B cell (primary cell): Measurements from ENCODE around the gene TPBG. TPM values are rescaled to one million over a fixed set of nuclear protein-coding genes. Genes with fewer than 3 reads are reported as not detected.

Experiments used
- ATAC-seq: fragments of 200-7000 bp; cut with Tn5 transposase; one replicate; pipeline ENCODE4 v1.10.0; 2021; ENCODE audit warnings: low read depth, mild to moderate bottlenecking, moderate number of reproducible peaks, moderate library complexity
- CTCF ChIA-PET: fragments of 350-600 bp; sonication (Branson Sonifier 250); formaldehyde crosslinking; loops from one replicate; lab custom pipeline; 2021; ENCODE audit warnings: antibody characterized with exemption, inconsistent platforms; lab: Charles Lee
- POLR2A ChIA-PET: fragments of 350-600 bp; sonication (Branson Sonifier 250); formaldehyde crosslinking; loops from one replicate; lab custom pipeline; 2021; ENCODE audit warnings: antibody characterized with exemption; lab: Charles Lee
- DNase-seq: peaks from one replicate; pipeline ENCODE4 v3.0.0; 2013
- H2AFZ ChIP-seq: 2 replicates; pipeline ENCODE4 v1.6.1; 2012; ENCODE audit warnings: mild to moderate bottlenecking, low read depth, low read length; ENCODE audit not compliant: insufficient read depth, poor library complexity, severe bottlenecking
- H3K27ac ChIP-seq, 2 donors: 1 replicate in 1 of 2; 2 replicates in 1 of 2; pipeline ENCODE4 v1.5.1; 2012 to 2013; ENCODE audit warnings: low read length in 2 of 2, mild to moderate bottlenecking in 2 of 2, moderate library complexity in 1 of 2
- H3K27me3 ChIP-seq, 4 experiments: fragments of 200-600 bp in 1 of 4; sonication (generic) in 1 of 4; replicated peaks in 1 of 4; 1 replicate in 2 of 4; 2 replicates in 2 of 4; pipeline versions ENCODE4 v1.6.1 to v1.7.0; 2013 to 2016; ENCODE audit warnings: low read length in 3 of 4, mild to moderate bottlenecking in 2 of 4, mixed read lengths in 1 of 4, moderate library complexity in 1 of 4; ENCODE audit not compliant: insufficient read depth in 4 of 4, control insufficient read depth in 3 of 4; ENCODE audit errors: control extremely low read depth in 1 of 4
- H3K36me3 ChIP-seq, 2 experiments: replicated peaks in 1 of 2; 1 replicate in 1 of 2; 2 replicates in 1 of 2; pipeline versions ENCODE4 v1.6.1 to v1.7.1; 2013; ENCODE audit warnings: low read length in 1 of 2; ENCODE audit not compliant: insufficient read depth in 2 of 2, control insufficient read depth in 1 of 2; ENCODE audit errors: control extremely low read depth in 1 of 2, extremely low read depth in 1 of 2
- H3K4me1 ChIP-seq, 2 donors: fragments of 200-600 bp in 1 of 2; sonication (generic) in 1 of 2; 1 replicate in 1 of 2; 2 replicates in 1 of 2; pipeline versions ENCODE4 v1.5.1 to v1.6.1; 2013 to 2017; ENCODE audit warnings: low read length in 2 of 2; ENCODE audit not compliant: control insufficient read depth in 2 of 2, insufficient read depth in 2 of 2
- H3K4me2 ChIP-seq: replicated peaks from 2 replicates; pipeline ENCODE3; 2012; ENCODE audit warnings: mild to moderate bottlenecking, low read depth, low read length; ENCODE audit not compliant: poor library complexity, severe bottlenecking
- H3K4me3 ChIP-seq, 5 experiments: fragments of 200-600 bp in 1 of 5; sonication (generic) in 1 of 5; 1 replicate in 3 of 5; 2 replicates in 2 of 5; pipeline versions ENCODE4 v1.5.1 to v1.7.0; 2011 to 2016; ENCODE audit warnings: low read length in 4 of 5, mild to moderate bottlenecking in 4 of 5, low read depth in 2 of 5, control low read depth in 1 of 5, moderate library complexity in 1 of 5; ENCODE audit not compliant: insufficient read depth in 1 of 5; ENCODE audit errors: control extremely low read depth in 1 of 5, extremely low read depth in 1 of 5
- H3K79me2 ChIP-seq: fragments of 200-600 bp; sonication (generic); one replicate; pipeline ENCODE4 v1.6.0; 2016; ENCODE audit warnings: low read length; ENCODE audit not compliant: control insufficient read depth, insufficient read depth
- H3K9ac ChIP-seq: fragments of 200-600 bp; sonication (generic); 2 replicates; pipeline ENCODE4 v1.6.1; 2017; ENCODE audit warnings: mild to moderate bottlenecking, low read length, moderate library complexity
- H3K9me3 ChIP-seq, 3 donors: one replicate each; pipeline versions ENCODE4 v1.6.1 to v1.7.1; 2013; ENCODE audit warnings: low read length in 2 of 3; ENCODE audit not compliant: control insufficient read depth in 2 of 3, insufficient read depth in 1 of 3; ENCODE audit errors: control extremely low read depth in 1 of 3
- H4K20me1 ChIP-seq: 2 replicates; pipeline ENCODE4 v1.6.0; 2012; ENCODE audit warnings: mild to moderate bottlenecking, low read length; ENCODE audit not compliant: insufficient read depth, control insufficient read depth, poor library complexity, severe bottlenecking
- H3K27ac Mint-ChIP-seq: one replicate; pipeline ENCODE4 v1.8.0; 2021; ENCODE audit warnings: mixed read lengths
- H3K27me3 Mint-ChIP-seq: one replicate; pipeline ENCODE4 v1.8.0; 2021; ENCODE audit warnings: mixed read lengths
- H3K4me1 Mint-ChIP-seq: one replicate; pipeline ENCODE4 v1.8.0; 2021; ENCODE audit warnings: mixed read lengths
- H3K4me3 Mint-ChIP-seq: one replicate; pipeline ENCODE4 v1.8.0; 2021; ENCODE audit warnings: mixed read lengths
- H3K9me3 Mint-ChIP-seq: one replicate; pipeline ENCODE4 v1.8.0; 2022; ENCODE audit warnings: mixed read lengths; ENCODE audit not compliant: insufficient read depth
- CTCF ChIP-seq: fragments of 200-600 bp; IDR thresholded peaks from one replicate; pipeline ENCODE4 v1.8.0; 2022; ENCODE audit warnings: antibody characterized with exemption, mild to moderate bottlenecking
- EZH2 ChIP-seq: IDR thresholded peaks from 2 replicates; pipeline ENCODE4 v1.6.1; 2012; ENCODE audit warnings: borderline replicate concordance, low read depth, mild to moderate bottlenecking, moderate library complexity, low read length; ENCODE audit not compliant: insufficient read depth, poor library complexity, severe bottlenecking
- WGBS: methylation state at CpG from one replicate; pipeline ENCODE4 v1.1.5; 2013; ENCODE audit warnings: missing lambda C conversion rate; ENCODE audit not compliant: insufficient coverage; 5-methylcytosine and 5-hydroxymethylcytosine counted together
- intact Hi-C: fragments of 100-400 bp; cut with micrococcal nuclease; formaldehyde crosslinking; loops from one replicate; pipeline ENCODE4 v1.10.0; 2022
- polyA plus RNA-seq: library from polyadenylated mRNA; depleted of rRNA; stranded (reverse); fragments of >200 nt; gene quantifications from 2 replicates; pipeline ENCODE4 v1.2.3, GENCODE V29; 2012
- total RNA-seq, 2 donors: library from RNA; stranded (reverse); fragments of 120-200 nt in 1 of 2; gene quantifications; 1 replicate in 1 of 2; 2 replicates in 1 of 2; pipeline versions ENCODE4 v1.2.3 to v1.2.4, GENCODE V29; 2013 to 2022

Gene TPBG
- total and polyA plus RNA-seq, 2 donors (not counting 1 experiment from before 2014, with no cell fraction given), result 0.03 TPM; not detected in 1

- H3K4me2 ChIP-seq, result no peak overlapping the region
- ChIA-PET POLR2A (no interaction called here), CTCF (no interaction called here)
- no peaks in the 10 kb centered on the region for H3K27me3 ChIP-seq
- TF ChIP-seq CTCF (no peak), EZH2 (no peak)
- Mint-ChIP-seq H3K4me3 (no peak overlapping the region), H3K4me1 (no peaks in the 10 kb centered on the region), H3K27me3 (peaks cover 13% of the 10 kb centered on the region), H3K9me3 (no peaks in the 10 kb centered on the region), H3K27ac (no peak overlapping the region)
- H3K27ac ChIP-seq, result no peak overlapping the region
- no peak overlapping the region for H2AFZ ChIP-seq
- no peaks in the 10 kb centered on the region for H3K79me2 ChIP-seq
- ATAC-seq (no peak), DNase-seq (no peak)
- no peak overlapping the region for H3K4me3 ChIP-seq
- 79% methylated on average over 3 of the region's 4 CpGs for WGBS
- no peaks in the 10 kb centered on the region for H3K9me3 ChIP-seq
- intact Hi-C loops, result no loop called here
- no peaks in the 10 kb centered on the region for H3K4me1 ChIP-seq
- no peaks in the 10 kb centered on the region for H4K20me1 ChIP-seq
- H3K9ac ChIP-seq, result no peak overlapping the region
- no peaks in the 10 kb centered on the region for H3K36me3 ChIP-seq
Measured at GRCh38 chr6:82329766-82330165, 33.9 kb upstream of the TPBG start.

GRCh38 chr6:82330171-82330804 is 33.3 kb upstream of the TPBG start:
- no peak overlapping the region for H3K4me3 ChIP-seq
- intact Hi-C loops, result no loop called here
- WGBS, result no CpG with 5 or more reads among the region's 2 CpGs
- ChIA-PET POLR2A (no interaction called here), CTCF (no interaction called here)
- H3K27me3 ChIP-seq, result no peaks in the 10 kb centered on the region
- no peak overlapping the region for H3K27ac ChIP-seq
- H3K4me1 ChIP-seq, result no peaks in the 10 kb centered on the region
- no peak overlapping the region for H3K27ac Mint-ChIP-seq
- H3K4me3 Mint-ChIP-seq, result no peak overlapping the region
- H3K9ac ChIP-seq, result no peak overlapping the region
- TF ChIP-seq CTCF (no peak), EZH2 (no peak)
- H4K20me1 ChIP-seq, result no peaks in the 10 kb centered on the region
- H3K4me1 Mint-ChIP-seq, result no peaks in the 10 kb centered on the region
- no peaks in the 10 kb centered on the region for H3K36me3 ChIP-seq
- H3K9me3 ChIP-seq, result no peaks in the 10 kb centered on the region
- no peak overlapping the region for H2AFZ ChIP-seq
- H3K27me3 Mint-ChIP-seq, result peaks cover 16% of the 10 kb centered on the region
- H3K9me3 Mint-ChIP-seq, result no peaks in the 10 kb centered on the region
- DNase-seq (no peak), ATAC-seq (no peak)
- no peaks in the 10 kb centered on the region for H3K79me2 ChIP-seq
- no peak overlapping the region for H3K4me2 ChIP-seq
